Vagina (tissue), 2 donors: ENCODE results near the gene PRND. TPM values are rescaled to one million over a fixed set of nuclear protein-coding genes. Genes with fewer than 3 reads are reported as not detected.

Experiments used
- DNase-seq, 2 donors: peaks; one replicate each; pipeline ENCODE4 v3.0.0-alpha.2; 2017; ENCODE audit errors: extremely low spot score in 2 of 2
- H3K27ac ChIP-seq: fragments of 200-600 bp; sonication (generic); one replicate; pipeline ENCODE4 v1.5.1; 2019
- H3K27me3 ChIP-seq: fragments of 200-600 bp; sonication (generic); one replicate; pipeline ENCODE4 v1.5.1; 2019
- H3K36me3 ChIP-seq, 2 donors: fragments of 200-600 bp; sonication (generic); one replicate each; pipeline ENCODE4 v1.5.1; 2017 to 2019
- H3K4me1 ChIP-seq: fragments of 200-600 bp; sonication (generic); one replicate; pipeline ENCODE4 v1.5.1; 2019
- H3K4me3 ChIP-seq, 2 donors: fragments of 200-600 bp; sonication (generic); 1 replicate in 1 of 2; 2 replicates in 1 of 2; pipeline ENCODE4 v1.5.1; 2016 to 2019
- H3K9me3 ChIP-seq: fragments of 200-600 bp; sonication (generic); one replicate; pipeline ENCODE4 v1.5.1; 2019
- POLR2A ChIP-seq, 2 donors: fragments of 450-650 bp; IDR thresholded peaks; one replicate each; pipeline ENCODE4 v1.6.1; 2017; ENCODE audit warnings: antibody characterized with exemption in 2 of 2, mild to moderate bottlenecking in 2 of 2, moderate library complexity in 2 of 2
- POLR2AphosphoS5 ChIP-seq, 2 donors: sonication (generic); formaldehyde crosslinking; IDR thresholded peaks; one replicate each; pipeline ENCODE4 v1.9.0; 2017; ENCODE audit warnings: antibody characterized with exemption in 2 of 2, mild to moderate bottlenecking in 2 of 2, low read depth in 1 of 2; ENCODE audit not compliant: insufficient read depth in 1 of 2
- intact Hi-C: fragments of 100-400 bp; cut with DNase I; formaldehyde crosslinking; loops from one replicate; pipeline ENCODE4 v1.15.1; 2023
- total RNA-seq: library from RNA; depleted of rRNA; stranded (reverse); fragments of >200 nt; gene quantifications from one replicate; pipeline ENCODE4 v1.2.3, GENCODE V29; 2016
- TF ChIP-seq, protein P1 (sequence below), 3 experiments: fragments of 450-650 bp in 2 of 3; fragments of 200-600 bp in 1 of 3; sonication (generic) in 1 of 3; IDR thresholded peaks; one replicate each; pipeline ENCODE4 v1.5.1; 2017 to 2019; ENCODE audit warnings: antibody characterized with exemption in 3 of 3, mild to moderate bottlenecking in 2 of 3, moderate library complexity in 2 of 3

PRND gene
- total RNA-seq, 1 donor from 2014 or later: not detected

DNA sequence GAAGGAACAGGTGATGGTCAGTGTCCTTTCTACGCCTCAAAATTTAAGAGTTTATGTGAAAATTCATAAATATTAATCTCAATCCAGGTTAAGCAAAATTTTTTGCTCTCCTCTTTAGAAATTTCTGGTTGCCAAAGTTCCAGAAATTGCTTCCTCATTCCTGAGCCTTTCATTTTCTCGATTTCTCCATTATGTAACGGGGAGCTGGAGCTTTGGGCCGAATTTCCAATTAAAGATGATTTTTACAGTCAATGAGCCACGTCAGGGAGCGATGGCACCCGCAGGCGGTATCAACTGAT, 35.8 kb upstream of the PRND start:
- no peaks in the 10 kb centered on the region for H3K36me3 ChIP-seq
- TF ChIP-seq POLR2AphosphoS5 (IDR thresholded peaks at IDR 0.05; ENCODE audit: insufficient read depth in 1 of 2, low read depth in 1 of 2) (no peak), POLR2A (IDR thresholded peaks at IDR 0.05) (no peak)
- TF ChIP-seq, protein P1, sequence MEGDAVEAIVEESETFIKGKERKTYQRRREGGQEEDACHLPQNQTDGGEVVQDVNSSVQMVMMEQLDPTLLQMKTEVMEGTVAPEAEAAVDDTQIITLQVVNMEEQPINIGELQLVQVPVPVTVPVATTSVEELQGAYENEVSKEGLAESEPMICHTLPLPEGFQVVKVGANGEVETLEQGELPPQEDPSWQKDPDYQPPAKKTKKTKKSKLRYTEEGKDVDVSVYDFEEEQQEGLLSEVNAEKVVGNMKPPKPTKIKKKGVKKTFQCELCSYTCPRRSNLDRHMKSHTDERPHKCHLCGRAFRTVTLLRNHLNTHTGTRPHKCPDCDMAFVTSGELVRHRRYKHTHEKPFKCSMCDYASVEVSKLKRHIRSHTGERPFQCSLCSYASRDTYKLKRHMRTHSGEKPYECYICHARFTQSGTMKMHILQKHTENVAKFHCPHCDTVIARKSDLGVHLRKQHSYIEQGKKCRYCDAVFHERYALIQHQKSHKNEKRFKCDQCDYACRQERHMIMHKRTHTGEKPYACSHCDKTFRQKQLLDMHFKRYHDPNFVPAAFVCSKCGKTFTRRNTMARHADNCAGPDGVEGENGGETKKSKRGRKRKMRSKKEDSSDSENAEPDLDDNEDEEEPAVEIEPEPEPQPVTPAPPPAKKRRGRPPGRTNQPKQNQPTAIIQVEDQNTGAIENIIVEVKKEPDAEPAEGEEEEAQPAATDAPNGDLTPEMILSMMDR (IDR thresholded peaks at IDR 0.05): no peak
- no peaks in the 10 kb centered on the region for H3K27me3 ChIP-seq
- H3K27ac ChIP-seq: peak overlapping the region; percentile 97
- DNase-seq: no peak
- H3K4me1 ChIP-seq: peaks cover 69% of the 10 kb centered on the region
- intact Hi-C loops: no loop called here
- no peaks in the 10 kb centered on the region for H3K9me3 ChIP-seq
- peak overlapping the region; percentile 80 to 96 for H3K4me3 ChIP-seq

- peaks cover 66% of the 10 kb centered on the region for H3K4me1 ChIP-seq
- peak overlapping the region; percentile 1 for H3K27ac ChIP-seq
- H3K4me3 ChIP-seq: no peak overlapping the region
- H3K27me3 ChIP-seq: no peaks in the 10 kb centered on the region
- intact Hi-C loops: no loop called here
- DNase-seq: no peak
- TF ChIP-seq POLR2A (IDR thresholded peaks at IDR 0.05) (no peak), POLR2AphosphoS5 (IDR thresholded peaks at IDR 0.05; ENCODE audit: insufficient read depth in 1 of 2, low read depth in 1 of 2) (no peak)
- TF ChIP-seq, protein P1 (IDR thresholded peaks at IDR 0.05): no peak
- peaks cover 0 to 3% of the 10 kb centered on the region in 2 donors for H3K36me3 ChIP-seq
- H3K9me3 ChIP-seq: no peaks in the 10 kb centered on the region
Observed at GRCh38 chr20:4688305-4688704, 33.4 kb upstream of the PRND start.

DNA sequence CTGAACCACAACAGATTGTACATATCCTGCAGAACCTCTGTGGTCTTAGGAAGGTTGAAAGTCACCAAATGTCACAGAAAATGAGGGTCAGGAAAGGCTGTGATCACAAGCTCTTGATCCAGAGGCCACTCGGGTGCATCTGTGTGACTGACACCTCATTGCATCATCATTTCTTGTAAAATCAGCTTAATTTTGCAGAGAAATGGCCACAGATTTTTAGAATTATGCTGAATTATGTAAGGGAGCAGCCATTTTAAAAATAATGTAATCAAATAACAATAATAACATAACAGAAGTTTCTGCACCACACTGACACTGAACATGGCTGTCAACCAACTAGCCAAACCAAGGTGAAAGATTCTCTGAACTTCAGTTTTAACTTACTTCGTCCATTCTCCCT, 32.5 kb upstream of the PRND start:
- intact Hi-C loops: no loop called here
- Histone ChIP-seq H3K36me3 (peaks cover 0 to 4% of the 10 kb centered on the region in 2 donors), H3K9me3 (no peaks in the 10 kb centered on the region), H3K4me1 (peaks cover 66% of the 10 kb centered on the region), H3K27me3 (no peaks in the 10 kb centered on the region), H3K27ac (peak overlapping the region; percentile 1), H3K4me3 (no peak overlapping the region)
- DNase-seq: no peak
- TF ChIP-seq, protein P1 (IDR thresholded peaks at IDR 0.05): no peak
- TF ChIP-seq POLR2A (IDR thresholded peaks at IDR 0.05) (no peak), POLR2AphosphoS5 (IDR thresholded peaks at IDR 0.05; ENCODE audit: insufficient read depth in 1 of 2, low read depth in 1 of 2) (no peak)

GRCh38 chr20:4691753-4692152, 30.0 kb upstream of the PRND start:
- H3K4me1 ChIP-seq: peaks cover 58% of the 10 kb centered on the region
- TF ChIP-seq POLR2A (IDR thresholded peaks at IDR 0.05) (no peak), POLR2AphosphoS5 (IDR thresholded peaks at IDR 0.05; ENCODE audit: insufficient read depth in 1 of 2, low read depth in 1 of 2) (no peak)
- TF ChIP-seq, protein P1 (IDR thresholded peaks at IDR 0.05): no peak
- intact Hi-C loops: no loop called here
- H3K36me3 ChIP-seq: peaks cover 0 to 4% of the 10 kb centered on the region in 2 donors
- DNase-seq: no peak
- H3K27me3 ChIP-seq: no peaks in the 10 kb centered on the region
- H3K9me3 ChIP-seq: no peaks in the 10 kb centered on the region
- H3K4me3 ChIP-seq: no peak overlapping the region
- H3K27ac ChIP-seq: no peak overlapping the region

DNA sequence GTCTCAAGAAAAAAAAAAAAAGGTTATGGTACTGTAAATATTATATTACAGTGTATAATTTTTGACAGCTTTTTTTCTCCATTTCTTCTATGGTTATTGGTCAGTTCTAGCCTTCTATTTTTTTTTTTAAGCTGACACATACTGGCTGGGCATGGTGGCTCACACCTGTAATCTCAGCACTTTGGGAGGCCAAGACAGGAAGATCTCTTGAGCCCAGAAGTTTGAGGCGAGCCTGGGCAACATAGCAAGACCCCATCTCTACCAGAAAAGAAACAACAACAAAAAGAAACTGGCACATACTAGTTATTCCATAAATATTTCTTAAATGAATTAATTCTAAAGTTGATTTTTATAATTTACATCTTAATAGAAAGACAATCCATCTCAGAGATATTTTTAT, 27.6 kb upstream of the PRND start:
- intact Hi-C loops: no loop called here
- Histone ChIP-seq H3K9me3 (no peaks in the 10 kb centered on the region), H3K27ac (no peak overlapping the region), H3K36me3 (peaks cover 0 to 8% of the 10 kb centered on the region in 2 donors), H3K4me1 (peaks cover 50% of the 10 kb centered on the region), H3K27me3 (no peaks in the 10 kb centered on the region), H3K4me3 (no peak overlapping the region)
- TF ChIP-seq, protein P1 (IDR thresholded peaks at IDR 0.05): no peak
- TF ChIP-seq POLR2AphosphoS5 (IDR thresholded peaks at IDR 0.05; ENCODE audit: insufficient read depth in 1 of 2, low read depth in 1 of 2) (no peak), POLR2A (IDR thresholded peaks at IDR 0.05) (no peak)
- peak in 1 of 2 donors; percentile 3 for DNase-seq
